ENCODE results near the gene POU2F3. TPM values are rescaled to one million over a fixed set of nuclear protein-coding genes. Genes with fewer than 3 reads are reported as not detected.

POU2F3 gene
- total and polyA plus RNA-seq, 2 of the 8 experiments (the other 6 are each of a cell fraction or from before 2014, with no cell fraction given): 1.0 to 2.1 TPM

DNA sequence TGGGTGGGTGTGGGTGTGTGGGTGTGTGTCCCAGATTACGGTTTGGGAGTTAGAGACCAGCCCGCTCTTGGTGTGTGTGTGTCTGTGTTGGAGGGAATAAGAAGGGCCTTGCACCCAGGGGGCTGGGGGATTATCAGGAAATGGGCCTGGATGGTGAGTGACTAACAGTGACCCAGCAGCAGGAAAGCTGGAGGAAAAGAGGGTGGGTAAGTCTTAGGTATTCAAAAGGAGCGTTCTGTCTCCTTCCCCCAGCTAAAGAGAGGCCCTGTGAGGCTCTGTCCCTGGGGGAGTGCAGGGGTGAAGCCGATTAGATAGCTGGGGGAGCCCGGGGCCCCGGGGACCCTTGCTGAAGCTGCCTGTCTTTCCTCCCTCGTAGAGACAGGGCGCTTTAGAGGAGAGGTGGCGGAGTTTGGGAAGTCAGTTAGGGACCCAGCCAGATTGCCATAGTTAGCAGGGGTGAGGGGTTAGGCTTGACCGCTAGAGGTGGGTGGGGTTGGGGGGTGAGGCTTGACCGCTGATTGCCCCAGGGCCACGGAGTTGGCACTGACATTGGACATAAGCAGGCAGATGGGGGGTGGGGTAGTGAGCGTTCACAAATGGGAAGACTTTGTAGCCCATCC is 27.6 kb upstream of the POU2F3 start:
- Histone ChIP-seq H2BK5ac (ENCODE audit: low read depth, low read length) (no peak overlapping the region), H2AFZ (ENCODE audit: low read length) (no peak overlapping the region), H3K4me3 (ENCODE audit: extremely low read depth in 1 of 4, insufficient read depth in 2 of 4, low read depth in 3 of 4, low read length in 4 of 4) (0 out of 8 replicates have a peak overlapping the region, but pooled peaks of 1 of the 4 experiments have one; percentile 17), H3K14ac (ENCODE audit: insufficient read length) (no peak overlapping the region), H3K36me3 (ENCODE audit: control insufficient read depth in 2 of 4, insufficient read depth in 4 of 4, low read length in 3 of 4) (no peaks in the 10 kb centered on the region), H3K79me2 (ENCODE audit: control insufficient read depth in 1 of 2, insufficient read depth in 2 of 2, low read length in 2 of 2) (no peaks in the 10 kb centered on the region), H3K4me1 (replicated peaks in 1 of 4; ENCODE audit: control insufficient read depth in 3 of 4, insufficient read depth in 4 of 4, low read length in 3 of 4) (peaks cover 4 to 12% (median 8%) of the 10 kb centered on the region in 4 experiments), H3K23me2 (ENCODE audit: low read depth, low read length) (peaks cover 6% of the 10 kb centered on the region), H3K27me3 (replicated peaks in 1 of 4; ENCODE audit: control insufficient read depth in 3 of 4, extremely low read depth in 1 of 4, insufficient read depth in 3 of 4, low read length in 3 of 4) (peaks cover 72 to 94% (median 90%) of the 10 kb centered on the region in 4 experiments), H2BK12ac (ENCODE audit: low read depth, low read length) (no peak overlapping the region), H4K5ac (ENCODE audit: insufficient read length, low read depth, low read length) (no peak overlapping the region), H3K27ac (ENCODE audit: low read depth, low read length) (no peak overlapping the region), H3K56ac (replicated peaks; ENCODE audit: insufficient read length, low read depth, low read length) (no peak overlapping the region), H2BK15ac (ENCODE audit: low read length) (no peak overlapping the region), H3K9me3 (ENCODE audit: insufficient read depth in 2 of 2, low read depth in 1 of 2, low read length in 1 of 2) (no peaks in the 10 kb centered on the region), H2BK20ac (ENCODE audit: low read length) (no peak overlapping the region), H3K9ac (replicated peaks in 1 of 4; ENCODE audit: extremely low read depth in 1 of 4, low read depth in 3 of 4, low read length in 3 of 4) (no peak overlapping the region), H3K18ac (ENCODE audit: extremely low read depth, low read length) (no peak overlapping the region), H3K79me1 (ENCODE audit: low read depth, low read length) (no peaks in the 10 kb centered on the region), H2BK120ac (replicated peaks; ENCODE audit: low read depth, low read length) (no peak overlapping the region), H3K23ac (ENCODE audit: insufficient read length) (no peak overlapping the region), H4K91ac (replicated peaks; ENCODE audit: insufficient read length, low read length) (no peak overlapping the region), H4K8ac (ENCODE audit: extremely low read depth, insufficient read depth, low read length) (no peak overlapping the region), H3K4ac (replicated peaks; ENCODE audit: insufficient read length, low read depth, low read length) (no peak overlapping the region), H2AK5ac (ENCODE audit: low read depth, low read length) (no peak overlapping the region), H3K4me2 (ENCODE audit: insufficient read depth in 1 of 2, low read depth in 2 of 2, low read length in 2 of 2) (peak overlapping the region; percentile 15 to 93; a peak in 3 of 4 replicates), H4K20me1 (replicated peaks in 1 of 2; ENCODE audit: control insufficient read depth in 1 of 2, insufficient read depth in 2 of 2, low read length in 2 of 2) (peaks cover 5 to 9% of the 10 kb centered on the region in 2 experiments)
- whole genome bisulfite sequencing, 2 experiments (ENCODE audit: extremely low coverage in 1 of 2, insufficient coverage in 1 of 2, insufficient read length in 1 of 2, insufficient replicate concordance in 2 of 2, low coverage in 1 of 2, low lambda C conversion rate in 2 of 2, missing lambda C conversion rate in 1 of 2): 12% methylated on average over 9 of the region's 13 CpGs; no CpG with 5 or more reads in 1 of the 2 experiments
- POLR2A ChIA-PET (ENCODE audit: partially characterized antibody): interaction anchor here (1.1 kb wide), 1 partner anchor 91 kb away, joined by 4 read pairs; no protein-coding TSS in a partner anchor
- TF ChIP-seq CEBPB (IDR thresholded peaks at IDR 0.05; ENCODE audit: low read depth, low read length) (no peak), BACH1 (IDR thresholded peaks at IDR 0.05; ENCODE audit: low read length) (no peak), ZNF274 (IDR thresholded peaks at IDR 0.05; ENCODE audit: borderline replicate concordance, extremely low read depth, low read length) (no peak), SP2 (IDR thresholded peaks at IDR 0.05; ENCODE audit: low read length) (no peak), RAD21 (IDR thresholded peaks at IDR 0.05 in 1 of 2, conservative IDR thresholded peaks at IDR 0.05 in 1 of 2; ENCODE audit: low read depth in 2 of 2, low read length in 2 of 2) (no peak), HDAC2 (IDR thresholded peaks at IDR 0.05; ENCODE audit: borderline replicate concordance in 1 of 2, low read depth in 2 of 2, low read length in 2 of 2) (no peak), CBX5 (IDR thresholded peaks at IDR 0.05; ENCODE audit: low read depth, low read length) (no peak), RNF2 (IDR thresholded peaks at IDR 0.05; ENCODE audit: borderline replicate concordance, low read depth, low read length, missing control alignments, poor library complexity, severe bottlenecking) (no peak)
- CTCF ChIA-PET (ENCODE audit: partially characterized antibody): interaction anchor here (0.9 to 26.2 kb wide), 12 partner anchors 14 to 67 kb away, joined by 3 to 394 read pairs (median 5); no protein-coding TSS in a partner anchor
- FAIRE-seq: no peak
- no peak for DNase-seq (ENCODE audit: low read depth in 1 of 2, low spot score in 2 of 2)
